ENCODE results near the gene MRPS27. TPM values are rescaled to one million over a fixed set of nuclear protein-coding genes. Genes with fewer than 3 reads are reported as not detected.
"Not testable (repeated sequence)": the region's sequence is repeated elsewhere in the genome, so short reads cannot be mapped to it uniquely, and the experiment has no call there.

Gene MRPS27
- total and polyA plus RNA-seq, 9 donors: 37.0 to 46.6 (median 41.9) TPM

- Histone ChIP-seq H3K9me3 (replicated peaks; ENCODE audit: control insufficient read depth, low read depth, low read length) (no peaks in the 10 kb centered on the region), H3K4me1 (ENCODE audit: control insufficient read depth, insufficient read depth, low read length) (peaks cover 3% of the 10 kb centered on the region), H3K27me3 (ENCODE audit: control insufficient read depth, insufficient read depth, low read length) (no peaks in the 10 kb centered on the region), H3K36me3 (ENCODE audit: control insufficient read depth, insufficient read depth, low read length) (peaks cover 27% of the 10 kb centered on the region), H3K4me3 (ENCODE audit: low read length) (no peak overlapping the region), H3K27ac (ENCODE audit: low read length) (no peak overlapping the region)
- no CpG with 5 or more reads among the region's 1 CpG for WGBS (ENCODE audit: insufficient coverage)
- DNase-seq: no peak
Measured at GRCh38 chr5:72330712-72331111, 10.7 kb upstream of the MRPS27 start.

GRCh38 chr5:72328172-72328571 is 8.1 kb upstream of the MRPS27 start:
- peaks cover 31% of the 10 kb centered on the region for H3K36me3 ChIP-seq (ENCODE audit: control insufficient read depth, insufficient read depth, low read length)
- peaks cover 3% of the 10 kb centered on the region for H3K4me1 ChIP-seq (ENCODE audit: control insufficient read depth, insufficient read depth, low read length)
- no peak overlapping the region for H3K4me3 ChIP-seq (ENCODE audit: low read length)
- no peak overlapping the region for H3K27ac ChIP-seq (ENCODE audit: low read length)
- no peaks in the 10 kb centered on the region for H3K27me3 ChIP-seq (ENCODE audit: control insufficient read depth, insufficient read depth, low read length)
- no peaks in the 10 kb centered on the region for H3K9me3 ChIP-seq (replicated peaks; ENCODE audit: control insufficient read depth, low read depth, low read length)
- no peak for DNase-seq

- Histone ChIP-seq H3K36me3 (ENCODE audit: control insufficient read depth, insufficient read depth, low read length) (peaks cover 29% of the 10 kb centered on the region), H3K9me3 (replicated peaks; ENCODE audit: control insufficient read depth, low read depth, low read length) (no peaks in the 10 kb centered on the region), H3K4me1 (ENCODE audit: control insufficient read depth, insufficient read depth, low read length) (peaks cover 3% of the 10 kb centered on the region), H3K27me3 (ENCODE audit: control insufficient read depth, insufficient read depth, low read length) (no peaks in the 10 kb centered on the region), H3K27ac (ENCODE audit: low read length) (no peak overlapping the region), H3K4me3 (ENCODE audit: low read length) (no peak overlapping the region)
- DNase-seq: no peak
- WGBS (ENCODE audit: insufficient coverage): no CpG with 5 or more reads among the region's 2 CpGs
Measured at GRCh38 chr5:72326306-72326649, 6.2 kb upstream of the MRPS27 start.

DNA sequence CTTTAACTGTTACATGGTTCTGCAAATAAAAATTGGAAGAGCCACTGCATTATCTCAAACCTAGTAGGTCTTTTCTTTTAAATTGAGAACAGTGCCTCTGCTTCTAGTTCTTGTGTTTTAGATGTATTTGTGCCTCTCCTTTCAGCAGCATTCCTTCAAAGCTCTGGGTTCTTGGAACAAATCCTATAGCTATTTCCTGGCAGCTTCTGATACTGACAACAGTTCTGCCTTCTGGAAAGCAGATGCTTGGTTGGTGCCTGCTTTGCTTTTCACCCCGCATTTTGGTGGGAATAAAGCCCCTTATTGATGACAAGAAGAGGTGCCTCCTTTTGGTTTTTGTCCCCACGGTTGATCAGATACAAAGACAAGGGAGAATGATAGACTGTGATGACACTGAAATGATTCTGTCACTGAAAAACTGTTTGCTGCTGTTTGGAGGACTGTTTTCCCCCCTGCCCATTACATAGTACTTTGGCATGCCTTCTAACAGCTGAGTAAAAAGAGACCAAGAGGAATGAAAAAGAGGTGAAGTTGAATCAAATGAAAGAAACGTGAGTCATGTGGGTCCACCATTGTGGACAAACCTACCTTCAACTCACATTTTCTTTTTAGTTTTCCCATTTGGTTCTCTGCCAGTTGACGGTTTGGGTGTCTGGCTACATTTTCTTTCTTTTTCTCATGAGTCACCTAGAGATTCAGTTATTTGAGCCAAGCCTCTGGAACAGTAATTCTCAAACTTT is 5.7 kb upstream of the MRPS27 start:
- H3K27ac ChIP-seq (ENCODE audit: low read length): peak overlapping the region; percentile 31
- WGBS (ENCODE audit: insufficient coverage): 83% methylated on average over 2 of the region's 4 CpGs

DNA sequence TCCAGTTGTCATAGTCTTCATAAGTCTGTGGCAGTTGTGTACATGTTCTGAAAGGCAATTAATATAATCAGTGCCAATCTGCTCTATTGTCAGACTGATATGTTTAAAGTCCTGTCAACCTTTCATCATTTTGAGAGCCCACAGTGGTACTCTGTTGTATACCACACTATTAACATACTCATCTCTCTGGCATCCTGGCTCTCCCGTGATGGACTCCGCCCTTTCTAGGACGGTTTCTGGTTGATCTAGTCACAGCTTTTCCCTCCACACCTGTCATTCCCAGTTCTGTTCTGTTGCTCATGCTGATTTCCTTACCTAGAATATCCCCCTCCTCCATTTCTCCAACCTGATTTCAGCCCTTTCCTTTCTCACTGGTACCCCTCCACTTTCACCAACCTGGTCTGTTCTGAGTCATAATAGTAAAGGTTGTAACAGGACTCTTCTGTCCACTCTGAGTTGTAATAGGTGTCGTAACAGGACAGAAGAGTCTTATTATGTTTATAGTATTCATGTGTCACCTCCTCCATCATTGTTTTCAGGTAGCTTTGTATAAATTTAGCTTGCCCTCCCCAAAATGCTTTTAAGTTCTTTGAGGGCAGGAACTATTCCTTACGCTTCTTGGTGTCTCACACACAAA is 4.3 kb upstream of the MRPS27 start:
- peaks cover 22% of the 10 kb centered on the region for H3K36me3 ChIP-seq (ENCODE audit: control insufficient read depth, insufficient read depth, low read length)
- peaks cover 3% of the 10 kb centered on the region for H3K4me1 ChIP-seq (ENCODE audit: control insufficient read depth, insufficient read depth, low read length)
- DNase-seq: no peak
- no peak overlapping the region for H3K4me3 ChIP-seq (ENCODE audit: low read length)
- no peak overlapping the region for H3K27ac ChIP-seq (ENCODE audit: low read length)
- H3K9me3 ChIP-seq (replicated peaks; ENCODE audit: control insufficient read depth, low read depth, low read length): no peaks in the 10 kb centered on the region
- no peaks in the 10 kb centered on the region for H3K27me3 ChIP-seq (ENCODE audit: control insufficient read depth, insufficient read depth, low read length)
- 96% methylated on average over 3 of the region's 5 CpGs for whole genome bisulfite sequencing (ENCODE audit: insufficient coverage)

More for the DNA sequence above, 5.7 kb upstream of the MRPS27 start:
- Histone ChIP-seq H3K36me3 (ENCODE audit: control insufficient read depth, insufficient read depth, low read length) (peaks cover 24% of the 10 kb centered on the region), H3K9me3 (replicated peaks; ENCODE audit: control insufficient read depth, low read depth, low read length) (no peaks in the 10 kb centered on the region), H3K4me1 (ENCODE audit: control insufficient read depth, insufficient read depth, low read length) (peaks cover 3% of the 10 kb centered on the region), H3K4me3 (ENCODE audit: low read length) (no peak overlapping the region), H3K27me3 (ENCODE audit: control insufficient read depth, insufficient read depth, low read length) (no peaks in the 10 kb centered on the region)
- peak; percentile 33 for DNase-seq

- WGBS (ENCODE audit: insufficient coverage): 0% methylated on average over 13 of the region's 28 CpGs
- H3K9me3 ChIP-seq (replicated peaks; ENCODE audit: control insufficient read depth, low read depth, low read length); H3K36me3 ChIP-seq (ENCODE audit: control insufficient read depth, insufficient read depth, low read length); H3K4me1 ChIP-seq (ENCODE audit: control insufficient read depth, insufficient read depth, low read length); DNase-seq; H3K27me3 ChIP-seq (ENCODE audit: control insufficient read depth, insufficient read depth, low read length): not testable (repeated sequence)
- Histone ChIP-seq H3K27ac (ENCODE audit: low read length) (peak overlapping the region; percentile 85), H3K4me3 (ENCODE audit: low read length) (peak overlapping the region; percentile 87)
Measured at GRCh38 chr5:72319435-72319975, 535 bp downstream of the MRPS27 start.

DNA sequence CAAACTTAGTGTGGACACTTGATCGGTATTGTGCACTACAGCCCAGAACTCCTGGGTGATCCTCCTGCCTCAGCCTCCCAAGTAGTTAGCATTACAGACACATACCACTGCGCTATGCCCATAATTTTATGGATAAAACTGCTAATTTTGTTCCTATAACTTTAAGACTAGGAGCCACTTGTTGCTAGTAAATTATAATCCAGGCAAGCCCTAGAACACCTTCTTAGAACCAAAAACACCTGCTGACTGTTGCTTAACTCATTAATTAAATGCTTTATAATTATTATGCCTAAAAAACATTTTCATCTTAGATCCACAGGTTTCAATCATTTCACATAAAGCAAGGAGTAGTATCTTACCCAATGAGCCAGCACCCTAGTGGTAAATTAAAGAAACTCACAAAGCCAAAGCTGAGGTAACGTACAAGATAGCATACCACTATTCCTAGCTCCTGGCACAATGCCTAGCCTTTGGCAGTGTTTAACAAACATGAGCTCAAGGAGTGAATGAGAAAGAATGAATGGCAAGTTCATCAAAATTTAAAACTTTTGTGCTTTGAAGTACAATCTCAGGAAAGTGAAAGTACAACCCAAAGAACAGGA is 5.4 kb downstream of the MRPS27 start:
- 89% methylated on average over 1 of the region's 3 CpGs for WGBS (ENCODE audit: insufficient coverage)
- peak; percentile 46 for DNase-seq
- Histone ChIP-seq H3K36me3 (ENCODE audit: control insufficient read depth, insufficient read depth, low read length) (peaks cover 19% of the 10 kb centered on the region), H3K4me3 (ENCODE audit: low read length) (no peak overlapping the region), H3K27ac (ENCODE audit: low read length) (no peak overlapping the region), H3K4me1 (ENCODE audit: control insufficient read depth, insufficient read depth, low read length) (no peaks in the 10 kb centered on the region), H3K27me3 (ENCODE audit: control insufficient read depth, insufficient read depth, low read length) (no peaks in the 10 kb centered on the region), H3K9me3 (replicated peaks; ENCODE audit: control insufficient read depth, low read depth, low read length) (no peaks in the 10 kb centered on the region)

GRCh38 chr5:72313141-72313540 is 6.9 kb downstream of the MRPS27 start:
- no peak overlapping the region for H3K4me3 ChIP-seq (ENCODE audit: low read length)
- peaks cover 22% of the 10 kb centered on the region for H3K36me3 ChIP-seq (ENCODE audit: control insufficient read depth, insufficient read depth, low read length)
- no CpG with 5 or more reads among the region's 1 CpG for WGBS (ENCODE audit: insufficient coverage)
- no peaks in the 10 kb centered on the region for H3K9me3 ChIP-seq (replicated peaks; ENCODE audit: control insufficient read depth, low read depth, low read length)
- DNase-seq: peak; percentile 61
- H3K27ac ChIP-seq (ENCODE audit: low read length): no peak overlapping the region
- peaks cover 3% of the 10 kb centered on the region for H3K4me1 ChIP-seq (ENCODE audit: control insufficient read depth, insufficient read depth, low read length)
- no peaks in the 10 kb centered on the region for H3K27me3 ChIP-seq (ENCODE audit: control insufficient read depth, insufficient read depth, low read length)

- no peak for DNase-seq
- no peaks in the 10 kb centered on the region for H3K9me3 ChIP-seq (replicated peaks; ENCODE audit: control insufficient read depth, low read depth, low read length)
- 67% methylated on average over 1 of the region's 6 CpGs for WGBS (ENCODE audit: insufficient coverage)
- peaks cover 6% of the 10 kb centered on the region for H3K4me1 ChIP-seq (ENCODE audit: control insufficient read depth, insufficient read depth, low read length)
- H3K27ac ChIP-seq (ENCODE audit: low read length): peak overlapping the region; percentile 60
- H3K27me3 ChIP-seq (ENCODE audit: control insufficient read depth, insufficient read depth, low read length): no peaks in the 10 kb centered on the region
- H3K4me3 ChIP-seq (ENCODE audit: low read length): peak overlapping the region; percentile 3
- peaks cover 18% of the 10 kb centered on the region for H3K36me3 ChIP-seq (ENCODE audit: control insufficient read depth, insufficient read depth, low read length)
Measured at GRCh38 chr5:72308853-72309191, 11.2 kb downstream of the MRPS27 start.

All from muscle of leg (tissue), 11 donors.